Inflammatory macrophage treated with lipopolysaccharide for 4 hours (primary cell): ENCODE measurements around the gene PDXK.
A peak's percentile ranks its signal among the peaks of the same experiment; 100 is the strongest.

Experiments
- DNase-seq: peaks from one replicate; pipeline ENCODE4 v3.0.0-alpha.2; 2020

Gene PDXK

DNA sequence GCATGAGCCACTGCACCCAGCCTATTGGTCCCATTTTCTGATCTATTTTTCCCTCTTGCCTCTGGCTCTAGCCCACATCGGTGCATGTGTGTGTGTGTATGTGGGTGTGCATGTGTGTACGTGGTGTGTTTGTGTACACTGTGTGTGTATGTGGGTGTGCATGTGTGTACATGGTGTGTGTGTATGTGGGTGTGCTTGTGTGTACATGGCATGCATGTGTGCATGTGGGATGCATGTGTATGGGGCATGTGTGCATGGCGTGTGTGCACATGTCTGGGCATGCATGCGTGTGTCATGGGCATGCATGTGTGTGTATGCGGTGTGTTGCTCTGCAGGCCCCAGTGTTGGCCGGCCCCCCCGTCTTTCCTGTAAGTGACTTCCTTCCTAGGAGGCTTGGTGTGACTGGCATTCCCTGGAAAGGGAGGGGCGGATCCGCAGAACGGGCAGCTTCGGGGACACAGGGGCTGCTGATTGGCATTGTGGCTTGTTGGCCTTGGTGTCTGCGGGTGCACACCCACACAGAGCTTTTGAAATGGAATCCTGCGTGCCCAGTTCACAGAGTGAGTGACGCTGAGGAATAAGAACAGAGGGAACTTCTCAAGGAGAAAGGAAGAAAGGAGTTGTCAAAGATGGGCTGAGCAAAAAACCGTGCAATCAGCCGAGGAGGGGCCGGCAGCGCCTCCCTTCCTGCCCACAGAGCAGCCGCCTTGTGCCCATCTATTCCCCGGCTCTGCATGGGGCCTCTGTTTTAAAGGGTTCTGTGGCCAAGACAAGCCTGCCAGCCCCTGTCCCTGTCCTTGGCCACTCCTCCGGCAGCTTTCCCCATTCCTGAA, 8.0 kb downstream of the PDXK start:
- peak; percentile 59 for DNase-seq

- peak; percentile 57 for DNase-seq
Measured at GRCh38 chr21:43727519-43728153, 8.7 kb downstream of the PDXK start.

DNA sequence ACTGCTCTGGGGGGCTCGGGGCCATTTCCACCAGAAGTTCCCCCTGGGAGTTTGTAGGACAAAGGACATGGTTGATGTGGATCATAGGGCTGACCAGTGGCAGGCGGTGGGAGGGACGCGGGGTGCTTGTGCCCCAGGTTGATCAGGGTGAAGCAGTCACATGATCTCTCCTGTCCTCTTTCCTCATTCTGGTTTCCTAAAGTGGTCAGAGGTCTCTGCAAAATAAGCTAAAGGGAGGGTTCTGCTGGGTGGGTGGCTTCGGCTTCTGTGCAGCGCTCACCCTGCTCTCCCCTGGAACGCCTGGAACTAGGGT, 9.2 kb downstream of the PDXK start:
- DNase-seq, result no peak

- DNase-seq, result peak; percentile 100
Measured at GRCh38 chr21:43728467-43729390, 9.8 kb downstream of the PDXK start.

- no peak for DNase-seq
Measured at GRCh38 chr21:43731476-43731875, 12.5 kb downstream of the PDXK start.

DNA sequence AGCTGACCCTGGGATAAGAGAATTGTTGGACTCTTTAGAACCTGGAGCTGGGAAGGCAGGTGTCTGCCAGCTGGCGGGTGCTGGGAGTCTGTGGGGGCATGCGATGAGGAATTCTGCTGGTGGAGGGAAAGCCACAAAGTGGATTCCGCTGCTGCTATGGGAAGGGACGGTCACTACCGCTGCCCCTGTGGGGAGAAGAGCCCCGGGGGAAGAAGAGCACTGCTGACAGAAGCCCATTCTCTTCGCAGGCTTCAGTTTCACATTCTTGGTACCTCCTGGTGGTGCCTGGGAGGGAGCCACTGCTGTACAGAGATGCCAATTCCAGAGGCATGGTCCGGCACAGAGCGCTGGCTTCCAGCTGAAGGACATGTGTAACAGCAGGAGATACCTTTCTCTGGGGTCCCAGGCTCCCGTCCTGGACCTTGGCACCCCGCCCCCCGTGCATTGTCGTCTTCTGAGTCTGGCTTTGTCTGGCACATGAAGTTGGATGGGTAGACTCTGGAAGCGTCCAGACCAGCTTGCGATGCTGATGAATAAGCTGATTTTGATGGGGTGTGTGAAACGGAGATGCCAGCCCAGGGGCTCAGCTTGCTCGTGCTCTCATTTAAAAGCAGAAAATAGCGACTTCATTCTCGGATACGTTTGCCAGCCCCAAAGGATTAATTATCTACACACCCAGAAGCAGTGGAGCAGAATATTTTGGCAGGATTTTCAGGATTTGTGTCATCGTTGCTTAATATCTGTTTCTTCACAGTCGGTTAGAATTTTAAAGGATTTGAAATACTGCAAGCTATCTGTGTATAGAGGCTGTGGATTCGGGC, 13.2 kb downstream of the PDXK start:
- DNase-seq, result peak; percentile 15

DNA sequence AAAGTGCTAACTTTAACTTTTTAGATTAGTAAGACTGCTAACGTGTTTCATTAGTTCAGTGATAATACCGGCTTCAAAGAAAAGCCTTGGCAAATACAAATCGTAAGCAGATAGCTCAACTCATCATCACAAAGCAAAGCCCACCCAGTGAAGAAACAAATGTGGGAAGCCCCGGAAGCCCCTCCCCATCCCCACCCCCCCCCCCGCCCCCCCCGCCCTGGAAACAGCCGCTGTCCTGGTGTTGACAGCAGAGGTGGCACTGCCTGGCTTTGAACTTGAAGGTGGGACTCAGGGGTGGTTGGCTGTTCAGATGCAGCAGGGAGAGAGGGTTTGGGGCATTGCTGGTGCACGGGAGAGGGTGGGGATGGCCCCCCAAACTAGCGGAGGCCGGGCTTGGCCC, 14.1 kb downstream of the PDXK start:
- peak; percentile 39 for DNase-seq

DNA sequence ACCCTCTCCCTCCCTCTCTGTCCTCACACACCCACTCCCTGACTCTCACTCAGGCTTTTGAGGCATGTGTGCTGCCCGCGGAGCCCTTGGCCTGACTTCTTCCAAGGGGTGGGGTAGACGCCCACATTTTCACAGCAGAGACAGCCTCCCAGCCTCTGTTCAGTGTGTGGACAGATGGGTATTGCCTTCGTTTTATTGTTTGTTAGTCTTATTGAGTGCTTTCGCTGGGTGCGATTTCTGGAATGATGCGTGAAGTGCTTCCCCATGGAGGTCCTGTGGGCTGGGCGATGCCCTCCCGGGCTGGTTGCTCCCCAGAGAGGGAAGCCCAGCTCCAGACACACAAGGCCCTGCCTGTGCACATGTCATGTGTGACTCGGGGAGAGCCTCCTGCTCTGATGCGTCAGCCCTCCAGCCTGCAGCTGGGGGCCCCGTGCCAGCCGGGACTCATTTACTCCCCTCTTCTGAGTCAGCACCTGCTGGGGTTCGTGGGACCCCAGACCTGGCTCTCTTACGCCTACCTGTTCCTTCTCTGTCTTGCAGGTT, 14.7 kb downstream of the PDXK start:
- peak; percentile 82 for DNase-seq

DNA sequence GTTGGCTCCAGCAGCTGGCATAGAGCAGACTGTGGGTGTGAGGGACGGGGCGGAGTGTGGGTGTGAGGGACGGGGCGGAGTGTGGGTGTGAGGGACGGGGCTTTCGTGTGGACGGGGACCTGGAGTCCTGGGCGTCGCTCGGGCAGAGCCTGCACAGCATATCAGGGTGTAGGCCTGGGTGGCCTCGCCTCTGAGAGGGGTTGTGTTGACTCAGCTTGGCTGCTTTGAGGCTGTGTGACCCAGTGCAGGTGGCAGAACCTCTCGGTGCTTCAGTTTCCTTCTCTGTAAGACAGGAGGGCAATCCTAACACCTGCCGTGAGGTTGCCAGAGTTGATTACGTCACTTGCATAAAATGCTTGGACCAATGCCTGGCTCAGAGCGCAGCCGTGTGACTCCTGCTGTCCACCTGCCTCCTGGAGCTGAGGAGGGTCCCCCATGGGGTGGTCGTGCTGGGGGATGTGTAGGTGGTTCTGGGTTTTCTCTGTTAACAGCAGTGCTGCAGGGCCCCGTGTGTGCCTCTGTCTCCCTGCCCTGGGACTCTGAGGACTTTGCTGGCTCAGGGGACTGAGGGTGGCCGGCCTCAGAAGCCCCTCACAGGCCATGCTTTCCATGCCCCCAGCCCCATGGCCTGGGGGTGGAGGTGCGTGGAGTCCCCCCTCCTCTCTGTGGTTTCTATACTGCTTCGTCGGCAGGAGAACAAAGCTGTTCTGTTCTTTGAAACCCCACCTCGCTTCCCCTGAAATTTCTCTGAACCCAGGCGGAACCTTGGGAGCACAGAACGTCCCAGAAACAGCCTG, 15.4 kb downstream of the PDXK start:
- DNase-seq, result no peak

GRCh38 chr21:43734928-43735229, 15.9 kb downstream of the PDXK start:
- DNase-seq, result no peak

- no peak for DNase-seq
Measured at GRCh38 chr21:43735236-43736091, 16.5 kb downstream of the PDXK start.

GRCh38 chr21:43736224-43736883, 17.4 kb downstream of the PDXK start:
- DNase-seq, result peak; percentile 18

DNA sequence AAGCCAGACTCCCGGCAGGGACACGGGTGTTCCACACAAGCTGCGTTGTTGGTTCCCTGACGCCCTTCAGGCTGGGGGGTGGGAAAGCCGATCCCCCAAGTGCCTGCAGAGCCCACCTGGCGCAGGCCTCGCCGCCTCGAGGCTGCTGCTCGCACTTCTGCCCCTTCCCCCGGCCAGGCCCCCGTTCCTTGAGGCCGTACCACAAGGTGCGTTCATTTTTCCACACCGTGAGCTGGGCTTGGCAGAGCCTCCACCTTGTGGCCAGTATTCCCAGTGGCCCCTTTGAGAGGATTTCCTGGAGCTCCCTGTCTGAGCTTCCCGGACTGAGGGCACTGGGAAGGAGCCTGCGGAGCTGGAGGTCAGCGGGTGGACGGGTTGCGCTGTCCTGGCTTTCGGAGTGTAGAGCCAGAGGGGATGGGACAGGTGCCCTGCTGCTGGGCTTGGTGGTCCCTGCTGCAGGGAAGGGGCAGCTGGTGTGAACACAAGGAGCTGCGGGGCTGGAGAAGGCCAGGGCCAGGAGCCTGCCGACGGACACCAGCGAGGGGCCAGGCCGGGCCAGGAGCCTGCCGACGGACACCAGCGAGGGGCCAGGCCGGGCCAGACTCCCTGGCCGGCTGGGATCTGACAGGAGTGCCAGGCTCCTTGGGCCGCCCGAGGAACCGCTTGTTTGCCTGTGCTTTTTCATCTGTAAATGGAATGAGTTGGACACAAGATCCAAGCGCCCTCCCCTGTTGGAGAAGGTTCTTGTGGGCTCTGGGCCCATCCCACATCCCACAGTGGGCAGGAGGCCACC, 18.4 kb downstream of the PDXK start:
- DNase-seq, result no peak

DNA sequence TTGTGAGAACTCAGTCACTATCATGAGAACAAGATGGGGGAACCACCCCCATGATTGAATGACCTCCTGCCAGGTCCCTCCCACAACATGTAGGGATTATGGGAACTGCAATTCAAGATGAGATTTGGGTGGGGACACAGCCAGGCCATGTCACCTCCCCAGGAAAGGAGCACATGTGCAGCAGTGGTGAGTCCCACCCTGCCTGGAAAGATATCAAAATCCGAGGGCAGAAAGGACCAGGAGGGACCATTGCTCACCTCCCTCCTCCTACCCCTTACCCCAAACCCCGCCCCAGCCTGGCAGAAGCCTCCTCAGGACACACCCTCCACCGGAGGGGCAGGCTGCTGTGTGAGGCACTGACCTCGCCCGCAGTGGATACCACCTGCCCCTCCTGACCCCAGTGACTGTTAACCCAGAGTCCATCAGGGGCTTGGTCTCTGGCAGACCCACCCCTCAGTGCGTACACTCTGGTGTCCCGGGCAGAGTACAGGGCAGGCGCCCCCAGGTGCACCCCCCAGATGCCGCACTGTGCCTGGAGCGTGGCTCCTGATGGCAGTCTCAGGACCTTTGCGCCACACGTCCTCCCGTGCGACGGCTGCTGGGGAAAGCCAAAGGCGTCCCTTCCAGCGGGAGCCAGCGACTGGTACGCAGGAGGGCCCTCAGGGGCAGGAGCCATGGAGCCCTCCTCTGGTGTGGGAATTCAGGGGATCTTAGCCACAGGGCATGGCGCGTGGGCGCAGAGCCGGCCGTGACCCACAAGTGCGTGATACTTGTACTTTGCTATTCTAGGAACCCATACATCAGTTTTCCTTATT, 20.9 kb downstream of the PDXK start:
- DNase-seq, result peak; percentile 42

DNA sequence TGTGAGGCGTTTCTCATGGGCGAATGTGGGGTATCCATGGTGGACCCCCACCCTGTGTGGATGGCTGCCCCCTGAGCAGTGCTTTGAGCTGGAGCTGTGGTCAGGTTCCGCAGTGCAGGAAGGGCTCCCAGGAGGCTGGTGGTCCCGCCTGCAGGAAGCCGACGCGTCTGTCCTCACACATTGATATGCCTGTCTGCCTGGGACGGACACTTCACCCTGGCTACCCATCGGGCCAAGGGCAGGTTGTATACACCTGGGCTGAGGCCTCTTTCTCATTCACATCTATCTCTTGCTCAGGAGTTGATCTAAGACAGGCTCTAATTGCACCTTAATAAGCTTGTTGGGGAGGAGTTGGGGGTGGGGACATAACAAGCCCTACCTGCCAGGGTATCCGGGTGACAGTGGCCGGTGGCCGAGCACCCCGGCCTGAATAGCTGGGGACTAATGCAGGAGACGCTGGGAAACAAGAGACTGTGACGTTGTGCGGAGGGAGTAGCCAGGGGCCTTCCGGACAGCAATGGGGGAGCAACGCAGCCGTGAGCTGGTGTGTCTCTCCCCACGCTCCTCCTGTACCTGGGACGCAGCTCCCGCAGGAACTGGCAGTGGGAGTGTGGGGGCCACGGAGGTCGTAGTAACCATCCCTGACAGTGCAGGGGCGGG, 21.7 kb downstream of the PDXK start:
- DNase-seq, result no peak

- no peak for DNase-seq
Measured at GRCh38 chr21:43741423-43742096, 22.6 kb downstream of the PDXK start.

GRCh38 chr21:43743947-43744346, 25.0 kb downstream of the PDXK start:
- no peak for DNase-seq
